ENCODE data around the gene MFF. TPM values are rescaled to one million over a fixed set of nuclear protein-coding genes. Genes with fewer than 3 reads are reported as not detected.
"Not testable (repeated sequence)": the region's sequence is repeated elsewhere in the genome, so short reads cannot be mapped to it uniquely, and the experiment has no call there.

MFF gene
- total RNA-seq, 2 donors from 2014 or later = 74.8 to 93.0 TPM

DNA sequence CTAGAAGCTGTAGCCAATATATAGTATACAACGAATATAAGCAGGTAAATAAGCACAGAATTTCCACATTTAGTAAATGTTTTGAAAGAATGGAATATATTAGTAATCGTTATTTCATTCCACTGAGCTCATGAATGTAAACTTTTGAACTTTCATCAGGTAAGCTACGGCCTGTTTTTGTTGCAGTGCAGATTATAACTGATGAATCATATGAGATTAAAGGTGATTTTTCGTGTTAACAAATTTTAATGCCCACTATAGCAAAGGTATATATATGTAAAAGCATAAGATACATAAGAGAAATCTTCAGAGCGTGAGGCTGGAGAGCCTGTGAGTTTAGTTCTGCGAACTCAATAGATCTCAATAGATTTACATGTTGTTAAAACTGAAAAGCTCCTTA is 61.6 kb downstream of the MFF start:
- no peak for DNase-seq
- no peaks in the 10 kb centered on the region for H3K9me3 ChIP-seq (ENCODE audit: control insufficient read depth, low read length)
- no peaks in the 10 kb centered on the region for H3K27me3 ChIP-seq (ENCODE audit: control insufficient read depth, insufficient read depth, low read length, poor library complexity, severe bottlenecking)
- no peak overlapping the region for H3K27ac Mint-ChIP-seq
- no peak overlapping the region for H3K9ac ChIP-seq (ENCODE audit: extremely low read depth, low read length, poor library complexity, severe bottlenecking)
- H3K9me3 Mint-ChIP-seq = no peaks in the 10 kb centered on the region
- H3K4me1 Mint-ChIP-seq = peaks cover 2% of the 10 kb centered on the region
- H3K4me3 ChIP-seq (ENCODE audit: low read length) = no peak overlapping the region
- H3K36me3 Mint-ChIP-seq (ENCODE audit: low read depth) = no peaks in the 10 kb centered on the region
- no peak overlapping the region for H3K4me3 Mint-ChIP-seq
- H3K27me3 Mint-ChIP-seq (ENCODE audit: insufficient read depth) = no peaks in the 10 kb centered on the region
- no peaks in the 10 kb centered on the region for H3K36me3 ChIP-seq (ENCODE audit: control insufficient read depth, insufficient read depth, low read length)
- TF ChIP-seq, protein P1, sequence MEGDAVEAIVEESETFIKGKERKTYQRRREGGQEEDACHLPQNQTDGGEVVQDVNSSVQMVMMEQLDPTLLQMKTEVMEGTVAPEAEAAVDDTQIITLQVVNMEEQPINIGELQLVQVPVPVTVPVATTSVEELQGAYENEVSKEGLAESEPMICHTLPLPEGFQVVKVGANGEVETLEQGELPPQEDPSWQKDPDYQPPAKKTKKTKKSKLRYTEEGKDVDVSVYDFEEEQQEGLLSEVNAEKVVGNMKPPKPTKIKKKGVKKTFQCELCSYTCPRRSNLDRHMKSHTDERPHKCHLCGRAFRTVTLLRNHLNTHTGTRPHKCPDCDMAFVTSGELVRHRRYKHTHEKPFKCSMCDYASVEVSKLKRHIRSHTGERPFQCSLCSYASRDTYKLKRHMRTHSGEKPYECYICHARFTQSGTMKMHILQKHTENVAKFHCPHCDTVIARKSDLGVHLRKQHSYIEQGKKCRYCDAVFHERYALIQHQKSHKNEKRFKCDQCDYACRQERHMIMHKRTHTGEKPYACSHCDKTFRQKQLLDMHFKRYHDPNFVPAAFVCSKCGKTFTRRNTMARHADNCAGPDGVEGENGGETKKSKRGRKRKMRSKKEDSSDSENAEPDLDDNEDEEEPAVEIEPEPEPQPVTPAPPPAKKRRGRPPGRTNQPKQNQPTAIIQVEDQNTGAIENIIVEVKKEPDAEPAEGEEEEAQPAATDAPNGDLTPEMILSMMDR (conservative IDR thresholded peaks at IDR 0.05) = no peak
- no peak overlapping the region for H3K27ac ChIP-seq (ENCODE audit: low read depth, low read length)
- 91% methylated on average over 4 of the region's 6 CpGs; no CpG with 5 or more reads in 1 of the 2 experiments for WGBS, 2 experiments (ENCODE audit: insufficient coverage in 1 of 2, insufficient read length in 1 of 2)
- no peaks in the 10 kb centered on the region for H3K4me1 ChIP-seq (ENCODE audit: control insufficient read depth, insufficient read depth, low read length)

GRCh38 chr2:227387583-227387982 is 62.5 kb downstream of the MFF start, which contains the start of gene SCYGR1:
Gene SCYGR1 (minus strand): TSS chr2:227387949. CDS start chr2:227387949, 0 bp downstream.
- H3K27ac Mint-ChIP-seq; H3K27me3 ChIP-seq (ENCODE audit: control insufficient read depth, insufficient read depth, low read length, poor library complexity, severe bottlenecking); H3K9ac ChIP-seq (ENCODE audit: extremely low read depth, low read length, poor library complexity, severe bottlenecking); H3K4me3 ChIP-seq (ENCODE audit: low read length); H3K27ac ChIP-seq (ENCODE audit: low read depth, low read length); H3K27me3 Mint-ChIP-seq (ENCODE audit: insufficient read depth); H3K36me3 ChIP-seq (ENCODE audit: control insufficient read depth, insufficient read depth, low read length); H3K4me1 Mint-ChIP-seq; H3K9me3 Mint-ChIP-seq; H3K36me3 Mint-ChIP-seq (ENCODE audit: low read depth); H3K9me3 ChIP-seq (ENCODE audit: control insufficient read depth, low read length); H3K4me3 Mint-ChIP-seq; H3K4me1 ChIP-seq (ENCODE audit: control insufficient read depth, insufficient read depth, low read length): not testable (repeated sequence)
- 95% methylated on average over 6 of the region's 7 CpGs; no CpG with 5 or more reads in 1 of the 2 experiments for WGBS, 2 experiments (ENCODE audit: insufficient coverage in 1 of 2, insufficient read length in 1 of 2)
- DNase-seq = peak; percentile 22

DNA sequence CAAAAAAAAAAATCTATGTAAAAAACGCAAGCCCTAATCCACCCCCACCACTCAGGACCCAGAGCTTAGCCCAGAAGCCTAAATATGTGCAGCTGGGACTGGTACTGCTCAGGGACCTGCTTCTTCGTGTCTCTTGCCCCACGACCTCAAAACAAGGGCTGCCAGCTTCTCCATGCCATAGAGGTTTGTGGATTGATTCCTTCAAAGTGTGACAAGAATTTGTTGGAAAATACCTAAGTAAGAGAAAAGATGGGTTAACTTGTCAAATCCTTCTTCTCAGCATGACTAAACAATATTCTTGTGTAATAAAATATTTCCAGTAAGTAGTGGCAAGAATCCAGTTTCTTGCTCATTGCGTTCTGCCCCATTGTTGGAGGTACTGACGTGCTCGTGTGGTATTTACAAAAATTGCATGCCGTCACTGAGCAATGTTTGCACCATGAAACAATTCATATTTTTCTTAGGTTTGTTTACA is 63.5 kb downstream of the MFF start:
- H3K4me3 Mint-ChIP-seq = no peak overlapping the region
- H3K36me3 ChIP-seq (ENCODE audit: control insufficient read depth, insufficient read depth, low read length) = no peaks in the 10 kb centered on the region

More for the DNA sequence above, 63.5 kb downstream of the MFF start:
- TF ChIP-seq, protein P1 (conservative IDR thresholded peaks at IDR 0.05) = no peak
- Mint-ChIP-seq H3K4me1 (peaks cover 9% of the 10 kb centered on the region), H3K27ac (no peak overlapping the region), H3K9me3 (no peaks in the 10 kb centered on the region), H3K36me3 (ENCODE audit: low read depth) (no peaks in the 10 kb centered on the region), H3K27me3 (ENCODE audit: insufficient read depth) (no peaks in the 10 kb centered on the region)
- H3K4me3 ChIP-seq (ENCODE audit: low read length) = no peak overlapping the region
- H3K4me1 ChIP-seq (ENCODE audit: control insufficient read depth, insufficient read depth, low read length) = no peaks in the 10 kb centered on the region
- H3K27me3 ChIP-seq (ENCODE audit: control insufficient read depth, insufficient read depth, low read length, poor library complexity, severe bottlenecking) = no peaks in the 10 kb centered on the region
- WGBS, 2 experiments (ENCODE audit: insufficient coverage in 1 of 2, insufficient read length in 1 of 2) = 85 to 88% methylated on average over 5 to 7 of the region's 7 CpGs
- no peak overlapping the region for H3K27ac ChIP-seq (ENCODE audit: low read depth, low read length)
- no peaks in the 10 kb centered on the region for H3K9me3 ChIP-seq (ENCODE audit: control insufficient read depth, low read length)
- DNase-seq = no peak
- H3K9ac ChIP-seq (ENCODE audit: extremely low read depth, low read length, poor library complexity, severe bottlenecking) = no peak overlapping the region
